SKM-1 treated with dmso at 0.1 percent for 144 hours (cell line): ENCODE results near the gene AFP.

Experiments
- DNase-seq: peaks from one replicate; lab custom pipeline; 2025; ENCODE audit not compliant: unreplicated experiment; lab: John Stamatoyannopoulos, UW

AFP gene

GRCh38 chr4:73413294-73413755 is 22.7 kb upstream of the AFP start:
- no peak for DNase-seq

- DNase-seq = no peak
Observed at GRCh38 chr4:73414936-73415271, 21.1 kb upstream of the AFP start.

GRCh38 chr4:73415807-73416238 is 20.2 kb upstream of the AFP start:
- no peak for DNase-seq

- DNase-seq = no peak
Observed at GRCh38 chr4:73416423-73417087, 19.5 kb upstream of the AFP start.

GRCh38 chr4:73417342-73417741 is 18.7 kb upstream of the AFP start:
- no peak for DNase-seq

- DNase-seq = no peak
Observed at GRCh38 chr4:73417973-73418372, 18.0 kb upstream of the AFP start.

- DNase-seq = no peak
Observed at GRCh38 chr4:73418677-73419076, 17.3 kb upstream of the AFP start.

- no peak for DNase-seq
Observed at GRCh38 chr4:73419106-73420038, 16.6 kb upstream of the AFP start.

GRCh38 chr4:73420615-73421014 is 15.4 kb upstream of the AFP start:
- DNase-seq = no peak

GRCh38 chr4:73421708-73422457 is 14.1 kb upstream of the AFP start:
- no peak for DNase-seq

GRCh38 chr4:73422458-73422752 is 13.6 kb upstream of the AFP start:
- no peak for DNase-seq

- no peak for DNase-seq
Observed at GRCh38 chr4:73423184-73423583, 12.8 kb upstream of the AFP start.

- no peak for DNase-seq
Observed at GRCh38 chr4:73426666-73427065, 9.4 kb upstream of the AFP start.

- DNase-seq = no peak
Observed at GRCh38 chr4:73429118-73429517, 6.9 kb upstream of the AFP start.

- no peak for DNase-seq
Observed at GRCh38 chr4:73429826-73430587, 6.0 kb upstream of the AFP start.

GRCh38 chr4:73431813-73432168 is 4.2 kb upstream of the AFP start:
- DNase-seq = no peak

- no peak for DNase-seq
Observed at GRCh38 chr4:73432169-73433000, 3.6 kb upstream of the AFP start.

GRCh38 chr4:73433140-73433539 is 2.9 kb upstream of the AFP start:
- DNase-seq = no peak

GRCh38 chr4:73434311-73434710 is 1.7 kb upstream of the AFP start:
- peak; percentile 36 for DNase-seq
